Spinal cord (tissue), 10 donors: ENCODE measurements around the gene NDUFA3. TPM values are rescaled to one million over a fixed set of nuclear protein-coding genes. Genes with fewer than 3 reads are reported as not detected.
A peak's percentile ranks its signal among the peaks of the same experiment; 100 is the strongest.
"Not testable (repeated sequence)": the region's sequence is repeated elsewhere in the genome, so short reads cannot be mapped to it uniquely, and the experiment has no call there.

Source experiments
- DNase-seq, 6 donors: peaks; one replicate each; pipeline versions ENCODE4 v3.0.0 to v3.0.0-alpha.2; 2013 to 2015; ENCODE audit warnings: low spot score in 6 of 6, low read depth in 4 of 6
- H3K27ac ChIP-seq: one replicate; pipeline ENCODE4 v1.5.1; 2013; ENCODE audit warnings: low read depth, low read length, control low read depth
- H3K27me3 ChIP-seq: one replicate; pipeline ENCODE4 v1.6.1; 2013; ENCODE audit warnings: low read length; ENCODE audit not compliant: control insufficient read depth, insufficient read depth
- H3K36me3 ChIP-seq: one replicate; pipeline ENCODE4 v1.6.1; 2013; ENCODE audit warnings: low read length; ENCODE audit not compliant: control insufficient read depth, insufficient read depth
- H3K4me1 ChIP-seq: one replicate; pipeline ENCODE4 v1.6.1; 2013; ENCODE audit warnings: low read length; ENCODE audit not compliant: control insufficient read depth, insufficient read depth
- H3K4me3 ChIP-seq: one replicate; pipeline ENCODE4 v1.5.1; 2013; ENCODE audit warnings: low read depth, low read length, control low read depth
- H3K9me3 ChIP-seq: one replicate; pipeline ENCODE4 v1.6.1; 2013; ENCODE audit warnings: low read length; ENCODE audit not compliant: control insufficient read depth, insufficient read depth
- WGBS: methylation state at CpG from one replicate; pipeline ENCODE4 v1.1.5; 2013; ENCODE audit warnings: missing lambda C conversion rate; ENCODE audit not compliant: insufficient coverage; 5-methylcytosine and 5-hydroxymethylcytosine counted together
- polyA plus RNA-seq, 2 donors: library from polyadenylated mRNA; unstranded; fragments of 120-200 nt; gene quantifications; one replicate each; pipeline ENCODE4 v1.2.1, GENCODE V29; 2013; ENCODE audit not compliant: insufficient read length in 2 of 2
- total RNA-seq, 2 donors: library from RNA; depleted of rRNA in 1 of 2; stranded (reverse); fragments of 120-200 nt in 1 of 2; fragments of >200 nt in 1 of 2; gene quantifications; one replicate each; pipeline versions ENCODE4 v1.2.3 to v1.2.4, GENCODE V29; 2013 to 2014
- donor health status: healthy.

NDUFA3 gene
- total and polyA plus RNA-seq, 4 donors, result 8.4 to 277 (median 222) TPM

DNA sequence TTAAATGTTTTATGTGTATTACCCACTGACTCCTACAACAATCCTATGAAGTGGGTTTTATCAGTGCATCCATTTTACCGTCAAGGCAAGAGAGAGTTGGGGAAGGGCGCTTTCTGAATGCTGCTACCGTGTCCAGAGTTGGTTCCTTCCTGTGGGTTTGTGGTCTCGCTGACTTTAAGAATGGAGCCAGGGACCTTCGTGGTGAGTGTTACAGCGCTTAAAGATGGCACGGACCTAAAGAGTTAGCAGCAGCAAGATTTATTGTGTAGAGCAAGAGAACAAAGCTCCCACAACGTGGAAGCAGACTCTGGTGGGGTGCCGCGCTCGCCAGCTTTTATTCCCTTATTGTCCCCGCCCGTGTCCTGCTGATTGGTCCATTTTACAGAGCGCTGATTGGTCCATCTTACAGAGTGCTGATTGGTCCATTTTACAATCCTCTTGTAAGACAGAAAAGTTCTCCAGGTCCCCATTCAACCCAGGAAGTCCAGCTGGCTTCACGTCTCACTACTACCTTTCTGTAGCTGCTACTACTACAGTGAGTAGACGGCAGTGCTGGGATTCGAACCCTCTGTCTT is 8.1 kb upstream of the NDUFA3 start:
- H3K9me3 ChIP-seq, result no peaks in the 10 kb centered on the region
- peaks cover 13% of the 10 kb centered on the region for H3K4me1 ChIP-seq
- WGBS, result 78% methylated on average over 15 of the region's 17 CpGs
- peaks cover 21% of the 10 kb centered on the region for H3K27me3 ChIP-seq
- no peak for DNase-seq
- H3K27ac ChIP-seq, result no peak overlapping the region
- H3K36me3 ChIP-seq, result no peaks in the 10 kb centered on the region
- H3K4me3 ChIP-seq, result no peak overlapping the region

DNA sequence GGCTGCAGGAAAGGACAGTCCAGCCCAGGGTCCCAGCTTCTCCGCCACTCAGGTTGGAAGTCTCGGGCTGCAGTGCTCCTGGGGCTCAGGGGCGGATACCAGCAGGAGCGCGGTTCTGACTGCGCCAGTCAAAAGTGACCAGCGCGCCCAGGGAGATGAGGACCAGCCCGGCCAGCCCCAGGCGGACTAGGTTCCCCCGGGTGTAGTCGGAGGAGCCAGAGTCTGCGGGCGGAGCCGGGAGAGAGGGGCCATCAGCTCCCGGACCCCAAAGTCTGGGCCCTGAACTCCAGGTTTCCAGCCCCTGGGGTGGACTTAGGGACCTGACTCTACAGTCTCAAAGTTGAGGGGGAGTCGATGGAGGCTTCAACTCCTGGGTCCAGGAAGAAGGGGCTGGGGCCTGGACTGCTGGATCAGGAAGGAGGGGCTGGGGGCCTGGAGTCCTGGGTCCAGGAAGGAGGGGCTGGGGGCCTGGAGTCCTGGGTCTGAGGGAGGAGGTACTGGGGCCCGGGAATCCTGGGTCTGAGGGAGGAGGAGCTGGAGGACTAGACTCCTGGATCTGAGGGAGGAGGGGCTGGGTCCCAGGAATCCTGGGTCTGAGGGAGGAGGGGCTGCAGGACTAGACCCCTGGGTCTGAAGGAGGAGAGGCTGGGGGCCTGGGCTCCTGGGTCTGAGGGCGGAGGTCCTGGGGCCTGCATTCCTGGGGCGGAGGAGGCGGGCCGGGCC is 7.4 kb upstream of the NDUFA3 start:
- whole genome bisulfite sequencing, result 70% methylated on average over 21 of the region's 22 CpGs
- Histone ChIP-seq H3K27me3 (peaks cover 21% of the 10 kb centered on the region), H3K4me1 (peaks cover 13% of the 10 kb centered on the region), H3K27ac (no peak overlapping the region), H3K9me3 (no peaks in the 10 kb centered on the region), H3K4me3 (no peak overlapping the region), H3K36me3 (no peaks in the 10 kb centered on the region)
- DNase-seq, result no peak

DNA sequence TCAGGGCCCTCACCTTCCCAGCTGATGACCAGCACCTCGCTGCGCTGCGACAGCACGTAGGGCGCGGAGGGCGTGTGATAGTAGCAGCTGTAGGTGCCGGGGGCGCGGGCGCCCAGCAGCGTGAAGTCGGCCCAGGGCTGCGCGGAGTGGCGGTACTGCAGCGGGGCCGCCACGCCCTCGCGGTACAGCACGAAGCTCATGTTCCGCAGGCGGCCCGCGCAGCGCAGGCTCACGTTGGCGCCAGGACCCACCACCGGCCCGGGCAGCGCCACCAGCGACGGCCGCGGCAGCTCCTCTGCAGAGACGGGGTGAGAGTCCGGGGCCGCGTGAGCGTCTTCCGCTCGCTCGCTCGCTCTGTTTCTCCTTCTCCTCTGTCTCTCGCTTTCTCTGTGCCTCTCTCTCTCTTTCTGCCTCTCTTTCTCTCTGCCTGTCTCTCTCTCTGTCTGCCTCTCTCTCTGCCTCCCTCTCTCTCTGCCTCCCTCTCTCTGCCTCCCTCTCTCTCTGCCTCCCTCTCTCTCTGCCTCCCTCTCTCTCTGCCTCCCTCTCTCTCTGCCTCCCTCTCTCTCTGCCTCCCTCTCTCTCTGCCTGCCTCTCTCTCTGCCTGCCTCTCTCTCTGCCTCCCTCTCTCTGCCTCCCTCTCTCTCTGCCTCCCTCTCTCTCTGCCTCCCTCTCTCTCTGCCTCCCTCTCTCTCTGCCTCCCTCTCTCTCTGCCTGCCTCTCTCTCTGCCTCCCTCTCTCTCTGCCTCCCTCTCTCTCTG is 6.6 kb upstream of the NDUFA3 start:
- peaks cover 21% of the 10 kb centered on the region for H3K27me3 ChIP-seq
- not testable (repeated sequence) for H3K9me3 ChIP-seq, H3K36me3 ChIP-seq, H3K27ac ChIP-seq, H3K4me3 ChIP-seq
- peaks cover 13% of the 10 kb centered on the region for H3K4me1 ChIP-seq
- DNase-seq, result peak in 2 of 6 donors; percentile 59 to 60
- 0% methylated on average over 46 of the region's 46 CpGs for WGBS

DNA sequence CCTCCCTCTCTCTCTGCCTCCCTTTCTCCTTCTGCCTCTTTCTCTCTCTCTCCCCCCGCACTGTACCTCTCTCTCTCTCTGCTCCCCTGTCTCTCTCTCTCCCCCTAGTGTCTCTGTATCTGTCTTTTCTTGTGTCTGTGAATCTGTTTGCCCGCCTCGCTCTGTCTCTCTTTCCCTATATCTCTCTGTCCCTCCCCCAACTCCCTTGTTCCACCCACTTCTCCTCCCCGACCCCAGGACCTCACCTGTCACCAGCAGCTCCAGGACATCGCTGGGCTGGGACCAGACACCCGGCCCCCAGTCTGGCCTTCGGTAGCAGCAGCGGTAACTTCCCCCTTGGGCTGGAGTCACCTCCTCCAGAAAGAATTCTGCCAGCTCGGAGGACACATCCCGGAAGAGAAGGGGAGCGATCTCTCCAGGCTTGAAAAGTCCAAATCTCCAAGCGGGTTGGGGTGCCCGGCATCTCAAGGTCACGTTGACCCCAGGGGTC is 6.0 kb upstream of the NDUFA3 start:
- peaks cover 13% of the 10 kb centered on the region for H3K4me1 ChIP-seq
- no peak overlapping the region for H3K4me3 ChIP-seq
- no peaks in the 10 kb centered on the region for H3K9me3 ChIP-seq
- H3K27me3 ChIP-seq, result peaks cover 21% of the 10 kb centered on the region
- H3K36me3 ChIP-seq, result no peaks in the 10 kb centered on the region
- DNase-seq, result peak in 1 of 6 donors; percentile 13
- H3K27ac ChIP-seq, result no peak overlapping the region
- 13% methylated on average over 13 of the region's 14 CpGs for WGBS

DNA sequence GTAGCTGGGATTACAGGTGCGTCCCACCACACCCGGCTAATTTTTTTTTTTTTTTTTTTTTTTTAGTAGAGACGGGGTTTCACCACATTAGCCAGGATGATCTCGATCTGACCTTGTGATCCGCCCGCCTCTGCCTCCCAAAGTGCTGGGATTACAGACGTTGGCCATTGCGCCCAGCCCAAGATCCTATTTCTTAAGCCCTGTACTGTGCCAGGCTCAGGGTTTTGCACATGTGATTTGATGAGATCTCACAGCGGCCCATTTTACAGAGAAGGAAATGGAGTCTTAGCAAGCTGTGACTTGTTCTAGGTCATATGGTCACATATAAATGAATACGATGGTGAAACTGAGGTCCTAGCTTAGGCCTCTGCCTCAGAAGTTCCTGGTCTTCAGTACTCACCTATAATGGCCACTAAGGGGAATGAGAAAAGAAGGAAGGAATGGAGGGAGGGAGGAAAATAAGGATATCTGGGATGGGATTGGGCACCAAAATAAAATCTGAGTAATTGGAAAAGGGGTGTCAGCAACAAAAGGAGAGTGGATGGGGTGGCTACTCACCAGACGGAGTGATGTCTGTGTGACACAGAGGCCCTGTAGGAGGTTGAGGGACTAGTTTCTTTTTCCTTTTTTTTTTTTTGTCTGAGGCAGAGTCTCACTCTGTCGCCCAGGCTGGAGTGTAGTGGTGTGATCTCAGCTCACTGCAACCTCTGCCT is 3.3 kb upstream of the NDUFA3 start:
- Histone ChIP-seq H3K36me3 (peaks cover 2% of the 10 kb centered on the region), H3K4me3 (no peak overlapping the region), H3K9me3 (no peaks in the 10 kb centered on the region), H3K27ac (no peak overlapping the region), H3K4me1 (peaks cover 30% of the 10 kb centered on the region), H3K27me3 (peaks cover 21% of the 10 kb centered on the region)
- 86% methylated on average over 7 of the region's 12 CpGs for WGBS
- DNase-seq, result no peak

DNA sequence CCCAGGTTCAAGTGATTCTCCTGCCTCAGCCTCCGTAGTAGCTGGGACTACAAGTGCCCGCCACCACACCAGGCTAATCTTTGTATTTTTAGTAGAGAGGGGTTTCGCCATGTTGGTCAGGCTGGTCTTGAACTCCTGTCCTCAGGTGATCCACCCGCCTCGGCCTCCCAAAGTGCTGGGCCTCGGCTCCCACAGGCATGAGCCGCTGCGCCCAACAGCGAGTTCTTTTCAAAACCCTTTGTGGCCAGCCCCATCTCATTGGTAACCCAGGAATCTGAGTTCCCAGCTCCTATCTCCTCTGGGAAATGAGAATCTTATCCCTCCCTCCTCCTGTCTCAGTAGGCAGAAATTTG is 2.8 kb upstream of the NDUFA3 start:
- H3K27ac ChIP-seq, DNase-seq, H3K9me3 ChIP-seq, H3K36me3 ChIP-seq, H3K4me3 ChIP-seq: not testable (repeated sequence)
- WGBS, result 83% methylated on average over 9 of the region's 9 CpGs
- H3K4me1 ChIP-seq, result peaks cover 31% of the 10 kb centered on the region
- peaks cover 21% of the 10 kb centered on the region for H3K27me3 ChIP-seq

DNA sequence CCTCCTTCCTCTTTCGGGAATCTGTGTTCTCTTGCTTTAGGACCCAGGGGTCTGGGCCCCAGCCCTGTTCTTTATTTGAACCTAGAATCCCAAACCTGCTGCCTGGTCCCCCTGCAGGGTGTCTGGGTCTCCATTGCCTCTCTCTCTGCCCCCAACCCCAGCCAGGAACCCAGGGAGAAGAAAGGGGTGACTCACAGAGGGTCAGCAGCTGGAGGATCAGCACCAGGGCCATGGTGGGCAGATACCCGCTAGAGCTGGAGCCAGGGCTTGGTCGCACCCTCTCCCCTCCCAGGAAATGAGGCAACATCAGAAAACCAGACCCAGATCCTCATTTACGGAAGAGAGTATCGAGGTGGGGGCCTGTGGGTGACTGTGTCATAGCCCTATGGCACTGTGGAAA is 2.1 kb upstream of the NDUFA3 start, which contains the start of gene OSCAR:
Gene OSCAR (minus strand): TSS at position 243 of the 400 bp plus-strand sequence. CDS start 11 bp downstream, at position 232.
- Histone ChIP-seq H3K4me3 (no peak within 1 kb of the TSS), H3K27ac (no peak within 1 kb of the TSS)

DNA sequence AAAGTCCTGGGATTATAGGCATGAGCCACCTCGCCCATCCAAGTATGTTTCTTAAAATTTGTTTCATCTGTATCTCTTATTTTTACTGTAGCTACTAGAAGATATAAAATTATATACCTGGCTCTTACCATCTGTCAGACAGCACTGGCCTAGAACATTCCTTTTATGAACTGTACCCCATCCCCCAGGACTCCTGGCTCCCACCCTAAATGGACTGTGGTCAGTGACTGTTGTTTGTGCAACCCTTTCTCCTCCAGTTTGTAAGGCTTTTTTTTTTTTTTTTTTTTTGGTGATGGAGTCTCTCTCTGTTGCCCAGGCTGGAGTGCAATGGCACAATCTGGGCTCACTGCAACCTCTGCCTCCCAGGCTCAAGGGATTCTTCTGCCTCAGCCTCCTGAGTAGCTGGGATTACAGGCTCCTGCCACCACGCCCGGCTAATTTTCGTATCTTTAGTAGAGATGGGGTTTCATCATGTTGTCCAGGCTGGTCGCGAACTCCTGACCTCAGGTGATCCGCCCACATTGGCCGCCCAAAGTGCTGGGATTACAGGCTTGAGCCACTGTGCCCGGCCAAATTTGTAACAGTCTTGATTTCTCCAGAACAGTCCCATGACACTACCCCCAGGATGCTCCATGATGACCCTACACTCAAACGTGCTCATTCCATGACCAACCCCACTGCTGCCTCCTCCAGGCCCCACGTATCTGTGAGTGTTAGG is 2.5 kb downstream of the NDUFA3 start:
- H3K27me3 ChIP-seq, result no peaks in the 10 kb centered on the region
- H3K4me3 ChIP-seq, result no peak overlapping the region
- no peak overlapping the region for H3K27ac ChIP-seq
- peaks cover 58% of the 10 kb centered on the region for H3K36me3 ChIP-seq
- H3K4me1 ChIP-seq, result peaks cover 18% of the 10 kb centered on the region
- H3K9me3 ChIP-seq, result no peaks in the 10 kb centered on the region
- 95% methylated on average over 10 of the region's 11 CpGs for WGBS
- no peak for DNase-seq

More for the DNA sequence above, 2.1 kb upstream of the NDUFA3 start, which contains the start of gene OSCAR:
- Histone ChIP-seq H3K4me1 (peaks cover 26% of the 10 kb centered on the region), H3K36me3 (peaks cover 12% of the 10 kb centered on the region), H3K27me3 (peaks cover 15% of the 10 kb centered on the region), H3K9me3 (no peaks in the 10 kb centered on the region)
- WGBS, result 79% methylated on average over 2 of the region's 5 CpGs
- no peak for DNase-seq

DNA sequence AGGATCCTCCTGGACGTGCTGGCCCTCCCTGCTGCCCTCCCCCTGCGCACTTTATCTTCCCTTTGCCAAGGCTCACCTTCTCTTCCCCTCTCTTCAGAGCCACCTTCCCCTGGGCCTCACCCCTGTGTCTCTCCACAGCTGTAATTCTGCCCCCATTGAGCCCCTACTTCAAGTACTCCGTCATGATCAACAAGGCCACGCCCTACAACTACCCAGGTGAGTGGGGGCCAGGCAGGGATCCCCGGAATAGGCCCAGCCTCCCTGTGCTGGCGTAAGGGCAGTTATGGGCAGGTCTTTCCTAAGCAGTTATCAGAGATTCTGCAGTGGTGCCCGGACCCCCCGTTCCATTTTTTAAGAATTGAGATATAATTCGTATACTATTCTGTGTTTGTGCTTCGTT is 3.1 kb downstream of the NDUFA3 start:
- no peak overlapping the region for H3K4me3 ChIP-seq
- H3K27me3 ChIP-seq, result no peaks in the 10 kb centered on the region
- H3K4me1 ChIP-seq, result peaks cover 18% of the 10 kb centered on the region
- H3K9me3 ChIP-seq, result no peaks in the 10 kb centered on the region
- DNase-seq, result no peak
- WGBS, result 93% methylated on average over 10 of the region's 10 CpGs
- H3K36me3 ChIP-seq, result peaks cover 65% of the 10 kb centered on the region
- H3K27ac ChIP-seq, result no peak overlapping the region
